NCI-H1092 treated with DMSO at 0.1 percent for 48 hours (cell line): ENCODE measurements around the gene NUDT14.
A peak's percentile ranks its signal among the peaks of the same experiment; 100 is the strongest.

Experiments
- DNase-seq: peaks from one replicate; lab custom pipeline; 2025; lab: John Stamatoyannopoulos, UW

Gene NUDT14

DNA sequence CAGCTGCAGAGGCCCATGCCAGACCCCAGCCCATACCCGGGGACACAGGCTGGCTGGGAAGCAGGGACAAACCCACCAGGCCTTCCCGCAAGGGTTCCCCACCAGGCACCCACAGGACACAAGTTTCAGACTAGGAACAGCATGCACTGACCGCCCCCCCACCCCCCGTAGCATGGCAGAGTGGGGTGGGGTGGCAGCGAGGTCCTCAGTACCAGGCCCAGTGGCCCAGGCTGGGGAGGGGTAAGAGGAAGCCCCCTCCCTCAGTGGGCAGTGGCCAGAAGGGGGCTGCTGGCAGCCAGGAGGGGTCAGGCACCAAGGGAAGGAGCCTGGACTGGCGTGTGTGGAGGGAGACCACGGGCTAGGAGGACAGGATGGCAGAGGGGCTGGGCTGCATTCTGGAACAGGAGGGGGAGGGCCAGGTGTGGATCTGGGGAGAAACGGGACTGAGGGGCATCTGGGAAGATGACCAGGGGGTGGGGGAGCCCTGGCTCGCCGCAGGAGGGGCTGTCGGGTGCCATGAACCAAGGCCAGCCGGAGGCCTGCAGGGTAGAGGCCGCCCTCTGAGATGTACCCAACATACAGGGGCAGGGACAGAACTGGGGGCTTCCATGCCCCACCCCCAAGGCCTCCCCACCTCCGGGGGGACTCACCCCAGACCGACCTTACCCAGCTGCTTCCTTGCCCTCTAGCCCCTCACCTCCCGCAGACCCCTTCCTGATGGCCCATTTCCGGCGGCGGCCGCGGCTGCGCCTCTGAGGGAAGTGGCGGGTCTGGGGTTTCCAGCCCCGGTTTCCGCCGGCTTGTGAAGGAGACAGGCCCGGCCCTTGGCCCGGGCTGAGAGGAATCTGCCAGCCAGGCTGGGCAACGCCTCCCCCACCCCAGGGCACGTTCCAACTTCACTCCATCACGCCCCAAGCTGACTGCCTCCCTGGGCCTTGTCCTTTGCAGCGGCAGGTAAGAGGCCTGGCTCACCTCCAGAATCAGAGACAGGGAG lies 6.9 kb downstream of the NUDT14 start:
- no peak for DNase-seq

DNA sequence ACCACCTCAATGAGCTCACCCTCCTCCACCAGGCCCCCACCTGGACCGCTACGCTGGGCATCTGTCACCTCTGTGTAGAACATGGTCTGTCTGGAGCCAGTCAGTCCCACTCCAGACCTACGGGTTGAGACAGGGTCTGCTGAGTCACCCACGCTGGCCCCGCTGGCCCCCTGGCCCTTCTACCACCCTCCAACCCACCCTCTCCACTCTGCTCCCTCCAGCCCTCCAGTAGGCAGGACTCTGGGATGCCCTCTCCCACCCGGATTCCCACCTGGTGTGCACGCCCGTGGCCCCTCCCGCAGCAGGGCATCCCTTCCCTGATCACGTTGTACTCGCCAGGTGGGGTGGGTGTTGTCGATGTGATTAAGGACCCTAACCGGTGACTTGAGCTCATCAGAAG lies 8.0 kb downstream of the NUDT14 start:
- DNase-seq = no peak

DNA sequence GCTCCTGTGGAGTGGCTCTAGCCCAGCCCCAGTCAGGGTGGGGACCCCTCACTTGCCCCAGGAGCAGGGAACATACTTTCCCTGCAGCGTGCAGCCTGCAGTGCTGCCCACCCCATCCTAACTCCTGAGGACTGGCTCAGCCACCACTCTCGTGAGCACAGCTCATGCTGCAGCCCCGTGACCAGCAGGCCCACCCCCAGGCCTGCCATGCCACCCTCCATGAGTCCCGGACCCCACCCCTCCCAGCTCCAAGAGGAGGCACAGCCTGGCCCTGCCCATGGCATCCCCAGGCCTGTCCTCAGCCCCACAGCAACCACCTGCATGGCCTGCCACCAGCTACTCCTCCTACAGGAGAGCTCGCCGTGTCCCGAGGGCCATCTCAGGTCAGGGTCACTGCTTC lies 8.6 kb downstream of the NUDT14 start:
- no peak for DNase-seq

DNA sequence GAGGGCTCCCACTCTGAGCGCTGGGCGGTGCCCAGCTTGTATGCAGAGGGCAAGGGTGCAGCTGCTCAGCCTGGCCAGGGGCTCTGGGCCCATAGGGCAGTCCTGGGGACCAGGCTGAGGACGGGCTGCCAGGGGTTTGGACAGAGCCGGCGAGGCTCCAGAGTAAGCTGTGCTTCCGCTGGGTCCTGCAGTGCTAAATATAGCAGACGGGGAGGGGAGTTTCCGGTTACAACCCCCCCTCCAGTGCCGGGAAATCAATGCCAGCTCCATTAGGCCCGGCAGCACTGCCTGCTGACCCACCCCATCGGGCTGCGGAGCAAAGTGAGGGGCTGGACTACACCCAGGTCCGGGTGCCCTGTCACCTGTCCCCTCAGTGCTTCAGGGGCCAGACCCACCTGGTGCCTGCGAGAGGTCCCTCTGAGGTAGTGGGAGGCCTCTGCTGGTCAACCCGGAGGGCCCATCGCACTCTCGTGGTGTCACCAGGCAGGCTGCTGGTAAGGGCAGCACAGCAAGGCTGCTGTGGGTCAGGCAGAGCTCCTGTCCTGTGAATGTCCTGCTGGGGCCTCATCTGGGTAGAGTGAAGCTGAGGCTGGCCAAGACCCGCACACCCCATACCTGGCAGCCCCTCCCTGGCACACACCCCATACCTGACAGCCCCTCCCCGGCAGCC lies 10.0 kb downstream of the NUDT14 start:
- no peak for DNase-seq

DNA sequence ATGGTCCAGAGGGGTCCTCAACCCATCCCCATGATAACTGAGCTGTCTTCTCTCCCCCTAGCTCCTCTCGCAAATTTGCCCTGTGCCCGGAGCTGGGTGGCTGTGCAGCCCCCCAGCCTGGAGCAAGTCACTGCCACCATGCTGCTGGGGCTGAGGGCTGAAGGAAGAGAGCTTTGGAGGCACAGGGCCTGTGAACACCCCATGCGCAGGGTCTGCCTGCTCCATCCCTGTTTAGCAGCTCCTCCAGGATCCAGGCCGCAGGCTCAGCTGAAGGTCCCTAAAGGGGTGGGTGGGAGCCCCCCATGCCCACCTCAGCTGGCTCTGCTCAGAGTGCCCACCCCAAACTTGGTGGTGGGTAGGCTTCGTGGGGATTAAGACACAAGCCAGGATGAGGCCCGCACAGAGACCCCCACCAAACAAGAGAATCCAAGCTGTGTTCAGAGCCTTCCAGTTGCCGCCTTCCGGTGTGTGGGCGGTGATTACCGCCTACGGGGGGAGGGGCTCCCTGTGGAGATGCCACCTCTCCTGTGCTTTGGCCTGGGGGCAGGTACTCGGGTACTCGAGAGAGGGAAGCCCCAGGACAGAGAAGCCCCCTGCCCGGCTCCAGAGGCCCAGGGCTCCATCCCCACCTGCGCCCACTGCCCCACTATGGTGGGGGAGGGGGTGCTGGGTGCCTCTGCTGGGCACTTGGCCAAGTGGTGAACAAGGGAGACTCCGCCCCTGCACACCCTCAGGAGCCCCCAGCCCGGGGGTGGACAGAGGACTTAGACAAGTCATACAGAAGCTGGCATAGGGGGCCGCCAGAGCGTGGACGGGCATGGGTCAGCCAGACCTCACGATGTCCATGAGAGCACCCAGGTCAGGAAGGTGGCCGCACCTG lies 11.1 kb downstream of the NUDT14 start:
- DNase-seq = no peak

DNA sequence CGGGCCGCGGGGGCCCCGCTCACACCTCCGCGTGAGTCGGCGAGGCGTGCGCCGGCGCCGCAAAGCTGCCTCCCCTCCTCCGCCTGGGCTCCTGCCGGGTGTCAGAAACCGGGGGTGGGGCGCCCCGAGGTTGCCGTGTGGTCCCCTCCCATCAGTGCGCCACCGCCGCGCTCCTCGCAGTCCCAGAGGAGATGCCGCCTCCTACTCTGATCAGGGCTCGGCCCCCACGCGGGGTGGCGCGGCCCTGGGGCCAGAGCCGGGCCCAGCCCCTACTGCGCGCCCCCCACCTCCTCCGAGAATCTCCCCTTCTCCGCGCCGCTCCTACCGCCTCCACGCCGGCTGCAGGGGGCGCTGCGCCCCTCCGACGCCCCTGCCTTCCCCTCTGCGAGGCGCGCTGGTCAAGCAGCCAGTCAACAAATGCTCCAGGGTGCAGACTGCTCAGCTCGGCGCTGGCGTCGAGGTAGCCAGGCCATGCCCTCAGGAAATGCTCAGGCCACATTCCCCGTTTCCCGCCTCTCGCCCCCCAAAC lies 12.1 kb downstream of the NUDT14 start:
- DNase-seq = no peak

DNA sequence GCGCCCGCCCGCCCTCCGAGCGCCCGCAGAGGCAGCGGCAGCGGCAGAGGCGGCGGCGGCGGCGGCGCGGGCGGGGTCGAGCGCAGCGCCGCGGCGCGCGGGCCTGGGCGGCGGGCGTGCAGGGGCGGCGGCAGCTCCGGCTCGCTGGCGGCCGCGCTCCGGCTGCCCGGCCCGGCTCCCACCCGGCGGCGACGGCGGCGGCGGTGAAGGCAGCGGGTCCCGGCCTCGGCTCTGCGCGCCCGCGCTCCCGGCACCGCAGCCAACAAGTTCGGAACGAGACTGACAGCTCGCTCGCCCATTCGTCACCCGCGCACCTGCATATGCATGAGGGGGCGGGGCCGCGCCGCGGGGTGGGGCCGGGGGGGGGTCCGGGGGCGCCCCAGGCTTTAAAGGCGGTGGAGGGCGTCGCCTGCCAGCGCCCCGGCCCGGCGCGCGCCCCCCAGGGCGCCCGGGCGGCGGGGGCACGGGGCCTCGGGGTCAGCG lies 12.6 kb downstream of the NUDT14 start, which contains the start of gene JAG2:
TSS of gene JAG2 (minus strand) at position 281 of the 483 bp plus-strand sequence. CDS start 356 bp downstream, outside the sequence.
- peak; percentile 54 for DNase-seq

DNA sequence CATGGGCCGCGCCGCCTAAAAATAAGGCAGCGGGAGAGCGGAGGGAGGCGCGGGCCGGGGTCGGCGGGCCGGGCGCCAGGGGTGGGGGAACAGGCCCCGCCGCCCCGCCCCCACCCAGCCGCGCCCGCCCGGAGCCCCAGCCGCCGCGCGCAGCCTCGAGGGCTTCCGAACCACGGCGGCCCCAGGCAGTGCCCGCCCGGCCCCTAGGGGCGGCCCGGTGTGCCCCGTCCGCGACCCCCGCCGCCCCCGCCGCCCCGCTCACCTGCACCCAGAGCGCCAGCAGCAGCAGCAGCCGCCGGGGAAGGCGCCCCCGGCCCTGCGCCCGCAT lies 13.1 kb downstream of the NUDT14 start:
- DNase-seq = no peak

DNA sequence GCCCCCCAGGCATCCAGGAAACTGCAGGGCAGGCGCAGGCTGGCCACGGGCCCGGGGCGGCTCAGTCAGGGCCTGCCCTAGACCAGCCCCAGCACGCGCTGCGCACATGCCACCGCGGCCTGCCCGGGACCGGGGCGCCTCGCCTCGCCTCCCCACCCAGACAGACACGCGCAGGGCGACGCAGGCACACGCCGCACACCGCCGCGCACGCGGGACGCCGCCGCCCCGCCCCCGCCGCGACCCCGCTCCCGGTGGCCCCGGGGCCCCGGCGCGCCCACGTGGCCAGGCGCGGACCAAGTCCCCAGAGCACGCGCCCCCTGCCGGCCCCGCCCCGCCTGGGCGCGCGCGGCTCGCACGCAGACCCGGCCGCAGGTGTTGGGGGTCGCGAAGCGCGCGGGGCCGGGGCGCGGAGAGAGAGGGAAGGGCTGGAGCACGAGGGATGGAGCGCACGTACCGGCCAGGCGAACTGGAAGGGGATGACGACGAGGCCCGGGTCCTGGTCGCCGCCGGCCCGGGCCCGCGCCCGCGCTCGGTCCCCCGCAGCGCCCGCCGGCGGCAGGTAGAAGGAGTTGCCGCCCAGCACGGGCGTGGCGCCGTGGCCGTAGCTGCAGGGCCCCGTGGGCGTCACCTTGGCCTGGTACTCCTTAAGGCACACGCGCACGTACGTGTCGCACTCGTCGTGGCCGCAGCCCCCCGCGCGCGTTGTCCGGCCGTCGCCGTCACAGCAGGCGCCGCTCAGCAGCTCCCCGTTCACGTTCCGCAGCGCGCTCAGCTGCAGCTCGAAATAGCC lies 13.6 kb downstream of the NUDT14 start:
- no peak for DNase-seq

DNA sequence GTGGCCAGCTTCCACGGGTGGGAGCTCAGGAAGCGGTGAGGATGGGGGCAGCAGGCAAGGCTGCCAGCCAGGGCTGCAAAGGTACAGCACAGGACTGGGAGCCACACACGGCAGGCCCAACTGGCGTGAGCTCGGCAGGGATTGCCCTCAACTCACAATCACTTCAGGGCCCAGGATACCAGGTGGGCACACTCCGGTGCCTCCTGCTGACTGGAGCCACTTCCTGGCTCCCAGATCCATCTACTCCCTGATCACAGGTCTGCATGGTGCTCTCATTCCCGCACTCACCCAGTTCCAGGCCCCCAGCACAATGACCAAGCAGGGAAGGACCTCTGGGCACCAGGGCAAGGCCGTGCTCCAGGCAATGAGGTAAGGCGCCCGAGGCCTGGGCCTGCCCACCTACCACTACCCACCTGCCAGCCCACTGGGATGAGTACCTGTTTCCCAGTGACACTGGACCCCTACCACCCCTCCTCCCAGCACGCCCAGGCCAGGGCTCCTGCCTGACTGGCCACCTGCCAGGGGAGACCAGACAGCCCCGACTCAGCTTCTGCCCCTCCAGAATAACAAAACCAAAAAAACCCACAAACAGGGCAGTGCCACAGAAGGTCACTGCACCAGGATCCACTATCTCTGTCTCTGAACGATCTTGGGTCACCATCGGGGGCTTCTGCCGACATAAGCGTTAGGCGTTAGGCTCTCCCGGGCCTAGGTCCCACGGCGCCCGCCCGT lies 14.4 kb downstream of the NUDT14 start:
- no peak for DNase-seq

DNA sequence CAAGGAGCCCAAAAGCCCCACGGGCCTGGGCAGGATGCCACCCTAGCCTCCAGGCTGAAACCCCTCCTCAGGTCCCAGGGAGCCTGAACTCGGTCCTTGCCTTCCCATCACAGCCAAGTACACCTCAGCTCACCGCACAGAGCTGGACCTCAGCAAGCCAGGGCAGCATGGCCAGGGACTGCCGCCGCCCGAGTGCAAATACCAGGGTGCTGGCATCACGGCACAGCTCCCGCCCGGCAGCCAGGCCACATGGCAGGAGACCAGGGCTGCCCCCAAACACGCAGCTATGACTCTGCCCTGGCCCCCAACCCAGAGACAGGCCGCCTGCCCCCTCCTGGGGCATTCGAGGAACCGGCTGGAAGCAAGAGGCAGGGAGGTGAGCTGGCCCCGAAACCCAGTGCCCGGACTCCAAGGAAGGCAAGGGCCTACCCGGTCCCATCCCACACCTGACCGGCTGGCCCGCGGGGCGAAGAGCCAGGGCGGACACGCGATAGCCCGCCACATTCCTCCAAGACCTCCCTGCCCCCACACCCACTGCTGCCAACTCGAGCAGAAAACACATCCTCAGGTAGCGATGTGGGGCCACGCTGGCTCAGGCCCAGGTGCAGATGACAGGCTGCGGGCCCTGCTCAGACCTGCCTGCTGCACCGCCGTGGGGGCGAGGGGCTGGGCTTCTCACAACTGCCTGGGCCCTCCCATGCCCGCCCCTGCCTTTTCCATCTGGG lies 15.2 kb downstream of the NUDT14 start:
- DNase-seq = no peak

DNA sequence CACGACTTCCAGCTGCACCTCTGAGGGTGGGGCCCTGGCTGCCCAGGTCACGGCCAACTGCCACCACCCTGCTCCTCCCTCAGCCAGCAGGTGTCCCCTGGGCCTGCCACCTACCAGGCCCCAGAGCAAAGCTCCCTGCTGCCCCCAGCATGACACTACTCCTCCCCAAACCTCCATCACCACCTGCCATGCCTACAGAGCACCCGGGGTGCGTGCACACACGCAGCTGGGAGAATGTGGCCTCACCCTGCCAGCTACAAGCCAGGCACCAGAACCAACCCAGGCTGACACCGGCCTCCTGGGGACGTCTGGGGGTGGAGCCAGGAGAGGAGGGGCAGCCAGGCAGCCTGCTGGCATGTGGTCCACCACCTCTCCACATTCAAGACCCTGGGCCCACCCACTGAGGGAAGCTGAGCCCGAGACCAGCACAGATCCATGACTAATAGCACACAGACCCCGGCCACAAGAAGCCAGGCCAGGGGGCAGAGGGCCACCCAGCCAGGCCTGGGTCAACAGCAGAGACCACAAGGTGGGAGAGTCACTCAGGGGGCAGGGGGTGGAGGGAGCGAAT lies 15.9 kb downstream of the NUDT14 start:
- DNase-seq = no peak

DNA sequence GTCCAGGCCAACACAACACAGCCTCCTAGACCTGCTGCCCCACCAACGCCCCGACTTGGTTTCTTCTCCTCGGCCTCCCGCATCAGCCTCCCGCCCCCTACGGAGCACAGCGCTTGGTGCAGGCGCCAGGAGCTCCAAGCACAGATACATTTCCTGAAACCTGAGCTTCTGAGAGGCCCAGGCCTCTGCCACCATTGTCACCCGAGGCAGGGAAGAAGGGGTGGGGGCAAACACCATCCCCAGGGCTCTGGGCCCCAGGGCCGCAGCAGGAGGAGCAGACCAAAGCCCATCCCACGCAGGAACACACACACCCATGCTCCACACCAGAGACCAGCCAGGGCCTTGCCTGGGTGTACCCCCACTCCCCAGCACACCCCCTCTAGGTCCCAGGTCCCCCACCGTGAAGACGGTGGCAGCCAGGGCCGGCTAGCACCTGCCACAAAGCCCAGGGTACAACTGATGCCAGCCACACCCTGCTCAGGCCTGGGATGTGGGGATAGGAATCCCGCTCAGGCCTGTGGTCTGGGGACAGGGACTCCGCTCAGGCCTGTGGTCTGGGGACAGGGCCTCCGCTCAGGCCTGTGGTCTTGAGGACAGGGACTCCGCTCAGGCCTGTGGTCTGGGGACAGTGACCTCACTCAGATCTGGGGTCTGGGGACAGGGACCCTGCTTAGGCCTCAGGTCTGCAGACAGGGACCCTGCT lies 17.9 kb downstream of the NUDT14 start:
- no peak for DNase-seq

DNA sequence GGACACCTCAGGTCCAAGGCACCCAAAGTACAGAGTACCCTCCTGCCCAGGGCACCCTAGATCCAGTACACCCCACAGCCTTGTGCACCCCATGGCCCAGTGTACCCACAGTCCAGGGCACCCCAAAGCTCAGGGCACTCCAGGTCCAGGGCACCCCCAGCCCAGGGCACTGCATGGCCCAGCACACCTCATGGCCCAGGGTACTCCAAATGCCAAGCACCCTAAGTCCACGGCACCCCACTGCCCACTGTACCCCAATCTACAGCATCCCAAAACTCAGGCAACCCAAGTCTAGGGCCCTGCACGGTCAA lies 18.5 kb downstream of the NUDT14 start:
- no peak for DNase-seq

DNA sequence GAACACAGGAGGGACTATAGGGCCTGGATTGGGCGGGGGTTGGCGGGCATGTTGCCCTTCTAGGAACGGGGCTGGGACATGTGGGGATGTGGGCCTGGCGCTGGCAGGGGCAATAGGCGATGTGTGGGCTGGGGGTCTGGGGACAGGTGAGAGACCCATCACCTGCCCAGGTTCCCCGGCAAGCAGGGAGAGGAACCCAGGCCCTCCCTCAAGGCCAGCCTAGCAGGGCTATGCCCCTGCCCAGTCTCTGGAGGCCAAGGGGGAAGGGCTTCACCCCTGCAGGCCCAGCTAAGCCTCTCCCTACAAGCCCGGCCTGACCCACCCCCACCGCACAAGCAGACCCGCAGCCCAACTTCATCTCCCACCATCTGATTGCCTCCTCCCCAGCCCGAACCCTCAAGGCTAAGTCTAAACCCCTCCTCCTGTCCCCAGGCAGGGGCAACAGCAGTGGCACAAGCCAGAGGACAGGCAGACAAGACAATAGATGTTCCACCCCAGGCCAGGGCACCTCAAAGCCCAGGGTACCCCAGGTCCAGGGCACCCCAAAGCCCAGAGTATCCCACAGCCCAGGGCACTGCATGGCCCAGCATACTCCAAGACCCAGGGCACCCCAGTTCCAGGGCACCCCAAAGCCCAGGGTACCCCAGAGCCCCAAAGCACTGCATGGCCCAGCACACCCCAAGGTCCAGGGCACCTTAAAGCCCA lies 19.0 kb downstream of the NUDT14 start:
- no peak for DNase-seq

DNA sequence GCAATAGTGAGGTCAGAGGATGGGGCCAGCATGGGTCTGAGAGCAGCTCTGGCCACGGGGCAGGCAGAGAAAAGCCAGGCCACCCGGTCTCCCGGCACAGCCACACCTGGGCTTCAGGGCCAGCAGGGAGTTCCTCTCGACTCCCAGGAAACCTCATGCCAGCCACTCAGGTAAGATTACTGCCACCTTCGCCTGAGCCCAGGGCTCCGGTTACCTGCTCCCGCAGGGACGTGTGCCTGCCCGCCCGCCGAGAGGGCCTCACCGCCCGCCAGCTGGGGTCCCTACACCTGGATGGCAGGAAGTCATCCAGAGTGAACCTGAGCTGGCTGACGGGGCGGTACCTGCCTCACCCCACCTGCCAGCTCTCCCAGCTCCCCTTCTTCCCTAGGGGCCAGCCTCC lies 19.8 kb downstream of the NUDT14 start:
- peak; percentile 16 for DNase-seq

DNA sequence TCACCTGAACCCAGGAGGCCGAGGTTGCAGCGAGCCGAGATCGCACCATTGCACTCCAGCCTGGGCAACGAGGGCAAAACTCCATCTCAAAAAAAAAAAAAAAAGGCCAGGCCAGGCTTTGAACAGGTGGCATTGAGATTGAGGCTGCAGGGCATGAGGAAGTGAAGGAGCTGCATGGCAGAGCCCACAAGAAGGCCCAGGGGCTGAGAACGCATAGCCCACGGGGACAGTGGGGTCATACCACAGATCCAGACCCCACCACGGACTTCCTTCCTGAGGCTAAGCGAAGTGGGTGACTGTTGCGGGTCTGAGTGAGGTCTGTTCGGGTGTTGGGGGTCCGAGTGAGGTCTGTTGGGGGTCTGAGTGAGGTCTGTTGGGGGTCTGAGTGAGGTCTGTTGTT lies 20.3 kb downstream of the NUDT14 start:
- DNase-seq = no peak

DNA sequence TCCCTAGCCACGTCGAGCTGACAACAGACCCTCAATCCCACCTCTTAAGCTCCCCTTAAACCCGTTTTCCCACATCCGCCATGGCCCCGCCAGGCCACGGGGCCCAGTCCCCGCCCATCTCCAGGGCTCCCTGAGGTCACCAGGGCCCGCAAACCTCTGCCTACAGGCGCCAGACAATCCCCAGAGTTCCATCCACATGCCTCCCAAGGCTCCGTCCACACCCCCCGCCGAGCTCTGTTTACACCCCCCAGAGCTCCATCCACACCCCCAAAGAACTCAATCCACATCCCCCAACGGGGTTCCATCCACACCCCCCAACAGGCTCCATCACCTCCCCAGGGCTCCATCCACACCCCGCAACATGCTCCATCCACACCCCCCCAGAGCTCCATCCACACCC lies 21.8 kb downstream of the NUDT14 start:
- no peak for DNase-seq
